Activated CD8-positive, alpha-beta memory T cell treated with anti-CD3 and anti-CD28 coated beads for 36 hours (primary cell): ENCODE measurements around the gene TMEM266. TPM values are rescaled to one million over a fixed set of nuclear protein-coding genes. Genes with fewer than 3 reads are reported as not detected.

ENCODE experiments used
- CTCF ChIA-PET: fragments of 350-600 bp; sonication (Branson Sonifier 250); formaldehyde crosslinking; loops from one replicate; lab custom pipeline; 2021; ENCODE audit warnings: antibody characterized with exemption; lab: Charles Lee
- POLR2A ChIA-PET: fragments of 350-600 bp; sonication (Branson Sonifier 250); formaldehyde crosslinking; loops from one replicate; lab custom pipeline; 2021; ENCODE audit warnings: antibody characterized with exemption; lab: Charles Lee
- total RNA-seq, 2 experiments: library from RNA; stranded (reverse); gene quantifications; one replicate each; pipeline ENCODE4 v1.2.3, GENCODE V29; 2021

The TMEM266 gene
- total RNA-seq, 2 experiments from 2014 or later = 0.30 to 0.40 TPM

- POLR2A ChIA-PET = no interaction called here
These were observed 4.6 kb downstream of the TMEM266 start for GRCh38 chr15:76064375-76064774.

GRCh38 chr15:76065245-76065644 lies 5.5 kb downstream of the TMEM266 start:
- CTCF ChIA-PET = interaction anchor here (1.0 to 1.2 kb wide), 2 partner anchors 9 to 75 kb away, joined by 3 to 4 read pairs; no protein-coding TSS in a partner anchor
- POLR2A ChIA-PET = no interaction called here

More at GRCh38 chr15:76064375-76064774, 4.6 kb downstream of the TMEM266 start:
- CTCF ChIA-PET = no interaction called here

DNA sequence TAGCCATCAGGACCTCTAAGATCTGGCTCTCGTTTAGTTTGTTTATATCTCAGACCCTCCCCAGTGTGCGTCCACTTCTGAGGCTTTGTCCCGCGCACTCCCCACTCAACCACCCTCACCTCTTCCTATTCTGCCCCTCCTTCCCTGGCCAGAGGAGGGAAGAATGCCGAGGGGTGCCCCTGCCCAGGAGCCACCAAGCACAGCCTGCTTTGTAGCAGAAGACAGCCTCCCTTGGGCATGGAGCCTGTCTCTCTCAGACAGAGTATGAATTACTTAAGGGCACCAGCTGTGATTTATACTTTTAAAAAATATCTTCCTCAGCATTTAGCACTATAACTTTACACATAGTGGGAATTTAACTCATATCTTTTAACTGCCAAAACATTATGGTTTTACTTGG lies 6.0 kb downstream of the TMEM266 start:
- ChIA-PET POLR2A (no interaction called here), CTCF (interaction anchor here (1.0 to 1.2 kb wide), 3 partner anchors 9 to 84 kb away, joined by 3 to 4 read pairs (median 3); no protein-coding TSS in a partner anchor)

- ChIA-PET POLR2A (no interaction called here), CTCF (interaction anchor here (0.6 kb wide), 1 partner anchor 22 kb away, joined by 3 read pairs; no protein-coding TSS in a partner anchor)
These were observed 10.4 kb downstream of the TMEM266 start for GRCh38 chr15:76070192-76070591.

DNA sequence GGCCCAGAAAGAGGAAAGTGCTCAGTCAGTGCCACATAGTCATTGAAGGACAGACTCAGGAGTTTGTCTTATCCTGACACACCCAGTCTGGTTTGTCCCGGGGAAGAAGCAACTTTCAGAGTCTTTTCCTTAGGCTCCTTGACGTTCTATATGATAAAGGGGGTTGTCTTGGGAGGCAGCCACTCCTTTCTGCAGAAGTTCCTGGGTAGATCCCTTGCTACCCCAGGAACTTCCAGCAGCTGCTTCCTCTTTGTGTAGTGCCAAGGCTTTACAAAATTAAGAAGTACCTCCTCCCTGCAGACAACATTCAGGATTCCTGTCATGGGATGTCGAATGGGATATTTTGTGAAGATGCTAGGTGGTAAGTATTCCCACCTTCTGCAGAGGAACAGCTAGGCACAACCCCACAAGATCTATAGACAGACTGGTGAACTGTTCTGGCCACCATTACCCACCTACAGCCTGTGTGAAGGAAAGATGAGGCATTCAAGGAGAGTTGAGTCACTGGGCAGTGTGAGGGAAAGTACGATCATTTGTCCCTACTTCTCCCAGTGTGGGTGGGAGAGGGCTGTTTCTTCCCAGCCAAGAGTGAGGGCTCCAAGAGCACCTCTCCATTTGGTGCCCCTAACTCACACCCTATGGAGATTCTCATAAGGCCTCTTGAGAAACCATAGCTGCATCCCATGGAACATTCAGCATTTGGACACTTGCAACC lies 11.3 kb downstream of the TMEM266 start:
- POLR2A ChIA-PET = no interaction called here
- CTCF ChIA-PET = interaction anchor here (0.6 kb wide), 1 partner anchor 21 kb away, joined by 3 read pairs; no protein-coding TSS in a partner anchor

DNA sequence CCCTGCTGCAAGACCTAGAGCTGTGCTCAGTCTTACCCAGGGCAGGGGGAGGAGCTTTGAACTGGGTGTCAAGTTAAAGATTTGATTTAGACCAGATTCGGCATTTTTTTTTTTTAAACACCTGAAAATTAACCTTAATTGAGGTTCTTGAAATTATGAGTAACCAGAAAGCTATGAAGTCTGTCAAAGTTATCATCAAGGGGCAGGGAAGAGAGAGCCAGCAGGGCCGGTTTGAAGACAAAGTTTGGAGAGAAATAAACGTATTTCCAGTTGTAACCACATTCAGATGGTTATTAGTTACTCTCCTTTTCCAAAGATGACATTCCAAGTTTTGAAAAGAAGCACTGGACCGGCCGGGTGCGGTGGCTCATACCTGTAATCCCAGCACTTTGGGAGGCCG lies 12.0 kb downstream of the TMEM266 start:
- POLR2A ChIA-PET = no interaction called here
- CTCF ChIA-PET = interaction anchor here (0.7 kb wide), 1 partner anchor 27 kb away, joined by 3 read pairs; no protein-coding TSS in a partner anchor

DNA sequence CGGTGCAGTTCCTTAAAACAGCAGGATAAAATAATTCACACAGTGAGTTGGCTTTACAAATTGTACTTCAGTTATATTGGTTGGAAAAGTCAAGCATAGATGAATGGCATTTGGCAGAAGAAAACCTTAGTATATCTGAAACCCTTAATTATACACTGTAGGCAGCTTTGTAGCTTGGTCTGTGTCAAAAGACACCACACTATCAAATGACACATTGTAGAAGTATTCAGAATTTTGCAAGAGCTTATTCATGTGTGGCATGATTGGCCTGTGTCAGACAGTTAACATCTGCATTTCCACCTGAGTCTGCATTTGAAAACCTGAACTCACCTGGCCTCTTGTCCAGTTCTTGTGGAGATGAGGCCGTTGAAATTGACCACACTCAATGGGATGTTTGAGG lies 13.8 kb downstream of the TMEM266 start:
- ChIA-PET POLR2A (no interaction called here), CTCF (interaction anchor here (1.0 kb wide), 1 partner anchor 10 kb away, joined by 4 read pairs; no protein-coding TSS in a partner anchor)

- CTCF ChIA-PET = interaction anchor here (0.6 kb wide), 1 partner anchor 76 kb away, joined by 5 read pairs; no protein-coding TSS in a partner anchor
- POLR2A ChIA-PET = no interaction called here
These were observed 15.3 kb downstream of the TMEM266 start for GRCh38 chr15:76075046-76075445.

GRCh38 chr15:76078285-76078877 lies 18.6 kb downstream of the TMEM266 start:
- CTCF ChIA-PET = no interaction called here
- POLR2A ChIA-PET = no interaction called here

DNA sequence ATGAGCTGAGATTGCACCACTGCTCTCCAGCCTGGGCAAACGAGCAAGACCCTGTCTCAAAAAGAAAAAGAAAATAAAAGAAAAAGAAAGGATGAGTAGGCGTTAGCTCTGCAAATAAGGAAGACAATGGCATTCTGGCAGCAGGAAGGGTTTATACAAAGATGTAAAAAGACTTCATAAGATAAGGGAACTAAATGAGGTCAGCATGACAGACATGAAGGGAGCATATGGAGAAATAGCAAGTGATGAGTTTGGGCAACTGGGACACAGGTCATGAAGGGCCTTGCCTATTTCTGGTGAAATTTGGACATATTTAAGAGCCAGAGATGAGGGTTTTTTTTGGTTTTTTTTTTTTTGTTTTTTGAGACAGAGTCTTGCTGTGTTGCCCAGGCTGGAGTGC lies 24.5 kb downstream of the TMEM266 start:
- ChIA-PET POLR2A (no interaction called here), CTCF (interaction anchor here (0.7 kb wide), 1 partner anchor 892 kb away, joined by 4 read pairs; no protein-coding TSS in a partner anchor)

GRCh38 chr15:76098685-76099084 lies 38.9 kb downstream of the TMEM266 start:
- ChIA-PET POLR2A (no interaction called here), CTCF (interaction anchor here (0.6 kb wide), 1 partner anchor 27 kb away, joined by 3 read pairs; no protein-coding TSS in a partner anchor)

- POLR2A ChIA-PET = no interaction called here
- CTCF ChIA-PET = no interaction called here
These were observed 39.6 kb downstream of the TMEM266 start for GRCh38 chr15:76099388-76099787.

- ChIA-PET CTCF (no interaction called here), POLR2A (no interaction called here)
These were observed 40.6 kb downstream of the TMEM266 start for GRCh38 chr15:76100361-76100760.

DNA sequence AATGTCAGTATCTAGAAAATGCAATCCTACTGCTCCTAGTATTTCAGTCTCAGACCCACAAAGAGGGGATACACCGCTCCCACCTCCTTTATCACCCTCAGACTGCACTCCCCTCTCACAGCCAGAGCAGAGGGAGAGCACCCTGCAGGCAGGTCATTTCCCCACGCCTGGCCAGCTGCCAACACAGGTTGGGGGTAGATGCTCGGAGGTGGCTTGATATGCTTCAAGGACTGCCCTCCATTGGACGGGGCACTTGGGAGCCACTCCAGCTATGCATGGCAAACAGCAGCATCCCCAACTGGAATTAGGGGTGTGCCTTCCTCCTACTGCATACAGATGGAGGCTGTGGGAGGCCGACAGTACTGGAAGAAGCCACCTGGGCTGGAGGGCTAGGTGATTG lies 41.9 kb downstream of the TMEM266 start:
- CTCF ChIA-PET = no interaction called here
- POLR2A ChIA-PET = no interaction called here

- POLR2A ChIA-PET = no interaction called here
These were observed 45.6 kb downstream of the TMEM266 start for GRCh38 chr15:76105391-76105790.

GRCh38 chr15:76105911-76106310 lies 46.1 kb downstream of the TMEM266 start:
- CTCF ChIA-PET = no interaction called here
- POLR2A ChIA-PET = no interaction called here

More at GRCh38 chr15:76105391-76105790, 45.6 kb downstream of the TMEM266 start:
- CTCF ChIA-PET = no interaction called here

- POLR2A ChIA-PET = no interaction called here
- CTCF ChIA-PET = no interaction called here
These were observed 47.4 kb downstream of the TMEM266 start for GRCh38 chr15:76107169-76107568.

- POLR2A ChIA-PET = no interaction called here
- CTCF ChIA-PET = no interaction called here
These were observed 48.4 kb downstream of the TMEM266 start for GRCh38 chr15:76108021-76108723.

DNA sequence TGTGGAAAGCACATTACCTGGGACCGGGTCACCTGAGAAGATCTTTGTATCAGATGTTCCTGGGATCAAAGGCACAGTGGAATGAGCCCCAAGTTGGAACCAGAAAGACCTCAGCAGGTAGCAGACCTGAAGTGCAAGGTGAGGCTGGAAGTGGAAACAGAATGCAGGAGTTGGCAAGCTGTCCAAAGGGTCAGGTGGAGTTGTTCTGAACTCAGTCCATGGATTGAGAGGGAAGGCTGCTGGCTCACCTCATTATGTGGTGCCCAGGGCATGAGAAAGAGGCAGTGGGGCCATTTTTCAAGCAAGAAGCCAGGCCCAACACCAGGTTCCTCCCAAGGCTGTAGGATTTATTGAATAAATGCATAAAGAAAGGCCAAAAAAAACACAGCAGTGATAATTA lies 49.3 kb downstream of the TMEM266 start:
- ChIA-PET CTCF (no interaction called here), POLR2A (no interaction called here)

- POLR2A ChIA-PET = no interaction called here
These were observed 54.8 kb downstream of the TMEM266 start for GRCh38 chr15:76114561-76114960.

More at GRCh38 chr15:76114561-76114960, 54.8 kb downstream of the TMEM266 start:
- CTCF ChIA-PET = no interaction called here
